ENCODE data around the gene RAD18.

The RAD18 gene

DNA sequence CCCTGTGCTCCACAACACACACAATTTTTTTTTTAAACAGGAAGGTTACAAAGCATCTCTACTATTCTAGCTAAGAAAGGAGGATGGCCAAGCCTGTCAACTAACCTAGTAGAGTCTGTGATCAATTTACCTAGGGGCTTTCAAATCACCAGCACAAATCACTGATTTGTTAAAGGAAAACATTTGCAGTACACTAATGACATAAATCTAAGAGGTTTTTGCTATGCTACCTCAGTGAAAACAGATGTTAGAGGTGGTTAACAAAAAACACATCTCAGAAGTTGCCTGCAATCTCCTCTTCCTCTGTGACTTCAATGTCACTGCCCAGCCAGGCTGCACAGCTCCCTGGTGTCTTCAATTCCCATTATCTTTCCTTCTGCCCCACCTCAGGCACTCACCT is 72.0 kb downstream of the RAD18 start:
- DNase-seq, result no peak

DNA sequence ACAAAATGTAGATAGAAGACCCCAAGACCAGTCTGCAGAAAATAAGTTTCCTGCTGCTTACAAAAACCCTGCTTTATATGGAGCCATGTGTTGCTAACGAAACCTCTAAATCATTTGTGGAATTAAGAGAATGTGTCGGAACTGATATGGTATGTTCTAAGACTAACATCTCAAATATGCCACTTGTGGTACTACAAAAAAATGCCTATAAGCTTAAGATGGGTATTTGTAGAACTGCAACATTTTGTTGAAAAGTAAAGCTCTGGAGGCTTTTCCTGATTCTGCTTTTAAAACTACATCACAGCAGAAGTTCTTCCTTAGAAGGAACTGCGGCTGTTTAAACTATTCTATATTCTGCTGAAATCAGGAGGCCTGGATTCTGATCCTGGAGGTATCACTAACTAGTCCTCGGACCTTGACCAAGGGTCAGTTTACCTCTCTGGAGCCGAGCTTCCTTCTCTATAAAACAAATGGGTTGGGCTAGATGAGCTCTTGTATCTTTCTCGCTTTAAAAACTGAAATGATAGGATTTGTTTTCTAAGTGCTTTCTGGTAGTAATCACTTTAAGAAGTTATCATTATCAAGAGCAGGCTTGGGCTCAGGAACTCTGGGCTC is 74.9 kb downstream of the RAD18 start:
- no peak for DNase-seq

DNA sequence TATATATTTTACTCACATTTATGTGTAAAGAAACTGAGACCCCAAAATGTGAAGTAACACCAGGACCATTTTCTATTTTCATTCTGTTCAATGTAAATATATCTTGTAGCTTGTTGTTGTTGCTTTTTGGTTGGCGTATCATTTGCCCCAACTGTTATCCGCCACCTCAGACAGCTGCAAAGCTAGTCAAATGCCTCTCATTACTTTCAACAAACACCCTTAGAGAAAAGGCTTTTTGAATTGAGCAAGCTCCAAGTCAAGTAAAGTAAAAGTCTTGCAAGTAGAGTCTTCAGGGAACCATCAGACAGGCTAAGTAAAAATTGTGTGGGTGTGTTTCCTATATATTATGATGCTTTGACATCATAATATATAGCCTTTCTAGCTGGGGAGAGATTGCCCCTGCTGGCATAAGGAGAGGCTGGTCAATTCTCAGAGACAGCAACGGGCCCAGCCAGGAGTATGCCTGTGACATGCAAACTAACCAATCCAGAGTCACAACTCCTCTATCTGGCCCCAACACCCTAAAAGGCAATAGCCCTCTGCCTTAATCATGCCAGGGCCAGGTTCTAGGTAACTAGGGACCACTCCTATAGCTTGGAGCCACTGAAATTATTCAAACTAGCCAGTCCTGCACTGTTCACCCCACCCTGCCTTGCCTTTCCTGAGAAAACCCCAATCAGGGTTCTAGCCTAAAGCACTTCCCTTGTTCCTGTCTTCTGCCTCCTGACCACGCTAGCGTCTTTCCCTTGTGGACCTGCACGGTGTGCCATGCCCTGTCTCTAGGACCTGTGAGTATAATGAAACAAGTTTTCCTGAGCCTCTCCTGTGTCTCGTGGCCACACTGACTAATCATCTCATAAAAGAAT is 75.6 kb downstream of the RAD18 start:
- DNase-seq, result no peak

- DNase-seq, result peak; percentile 27
Observed at GRCh38 chr3:8886546-8886945, 76.7 kb downstream of the RAD18 start.

DNA sequence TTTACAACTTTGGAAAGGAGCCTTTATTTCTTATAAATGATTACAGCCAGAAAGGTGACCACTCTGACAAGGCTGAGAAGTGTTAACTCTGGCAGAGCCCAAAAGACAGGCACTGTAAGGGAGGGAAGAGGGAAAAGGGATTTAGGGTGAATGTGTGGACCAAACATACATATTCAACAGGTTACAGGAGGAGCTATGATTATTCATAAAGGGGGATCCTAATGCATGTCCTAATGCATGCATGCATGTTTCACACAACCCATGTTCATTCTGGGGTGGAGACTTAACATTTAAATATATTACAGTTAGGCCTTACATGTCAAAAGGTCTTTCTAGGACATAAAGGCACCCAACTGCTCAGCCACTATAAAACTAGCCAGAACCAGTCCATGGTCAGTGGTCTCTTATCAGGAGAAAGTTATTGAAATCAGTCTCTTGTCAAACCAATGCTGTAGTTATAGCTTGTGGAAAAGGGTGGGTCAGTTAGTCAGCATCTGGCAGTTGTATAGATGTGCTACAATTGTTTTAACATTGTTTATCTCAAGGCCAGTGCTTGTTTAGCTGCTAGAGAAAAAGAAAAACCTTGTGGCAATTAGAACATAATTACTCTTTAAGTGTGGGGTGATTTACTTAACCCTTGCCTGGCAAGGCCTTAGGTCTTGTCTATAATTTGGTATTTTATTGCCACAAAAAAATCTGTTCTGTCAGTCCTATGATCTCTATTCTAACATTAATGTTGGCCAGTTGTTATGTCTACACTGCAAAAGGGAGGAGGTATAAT is 77.5 kb downstream of the RAD18 start:
- no peak for DNase-seq

GRCh38 chr3:8884630-8885290 is 78.5 kb downstream of the RAD18 start:
- no peak for DNase-seq

GRCh38 chr3:8882642-8883041 is 80.6 kb downstream of the RAD18 start:
- DNase-seq, result no peak

DNA sequence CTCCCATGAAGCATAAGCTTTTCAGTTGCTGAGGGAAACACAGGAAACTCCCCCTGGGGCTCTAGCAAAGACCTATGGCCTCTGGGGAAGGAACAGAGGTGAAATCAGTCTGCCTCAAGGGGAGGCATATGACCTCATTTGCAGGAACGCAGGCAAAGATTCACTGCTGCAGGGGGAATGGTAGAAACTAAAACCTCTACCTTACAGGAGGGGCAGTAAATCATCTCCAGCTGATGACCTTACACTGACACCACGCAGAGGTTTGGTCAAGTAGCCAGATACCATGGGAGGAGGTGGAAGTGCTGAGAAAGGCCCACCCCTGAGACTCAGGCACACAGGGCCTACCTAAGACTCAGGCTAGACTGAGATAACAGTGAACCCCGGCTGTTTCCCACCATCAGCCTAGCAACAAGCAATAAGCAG is 81.1 kb downstream of the RAD18 start:
- DNase-seq, result peak; percentile 31

- no peak for DNase-seq
Observed at GRCh38 chr3:8879347-8879944, 83.8 kb downstream of the RAD18 start.

- DNase-seq, result no peak
Observed at GRCh38 chr3:8875836-8876235, 87.4 kb downstream of the RAD18 start.

DNA sequence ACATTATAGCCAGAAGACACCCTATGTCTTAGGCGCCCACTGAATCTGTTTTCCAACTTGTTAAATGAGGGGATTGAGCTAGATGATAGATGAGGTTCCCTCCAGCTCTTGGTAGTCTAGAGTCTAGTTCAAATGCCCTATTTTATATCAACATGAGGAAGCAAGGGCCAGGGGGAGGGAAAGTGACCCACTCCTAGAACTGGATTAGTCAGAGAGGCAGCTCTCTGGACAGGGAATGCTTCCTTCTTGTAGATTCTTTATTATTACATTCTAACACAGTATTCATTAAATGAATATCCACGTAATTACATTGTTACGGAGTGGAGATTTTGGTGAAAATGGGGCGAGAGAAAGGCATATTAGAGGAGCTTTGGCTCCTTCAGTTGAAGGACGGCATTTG is 89.5 kb downstream of the RAD18 start:
- DNase-seq, result no peak

- DNase-seq, result peak; percentile 84
Observed at GRCh38 chr3:8872261-8872660, 91.0 kb downstream of the RAD18 start.

DNA sequence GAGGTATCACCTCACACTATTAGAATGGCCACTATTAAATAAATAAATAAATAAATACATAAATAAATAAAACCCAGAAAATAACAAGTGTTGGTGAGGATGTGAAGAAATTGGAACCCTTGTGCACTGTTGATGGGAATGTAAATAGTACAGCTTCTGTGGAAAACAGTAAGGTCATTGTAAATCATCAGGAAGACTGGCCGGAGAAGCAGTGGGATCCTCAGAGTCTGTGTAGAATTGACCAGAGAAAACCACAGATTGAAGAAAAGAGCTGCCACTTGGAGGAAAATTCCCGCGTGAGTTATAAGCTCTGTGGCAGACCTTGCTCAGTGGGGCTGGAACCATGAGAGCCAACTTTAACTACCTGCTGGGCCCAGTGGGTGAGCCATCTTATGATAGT is 92.0 kb downstream of the RAD18 start:
- no peak for DNase-seq

GRCh38 chr3:8870134-8870533 is 93.1 kb downstream of the RAD18 start:
- DNase-seq, result no peak

DNA sequence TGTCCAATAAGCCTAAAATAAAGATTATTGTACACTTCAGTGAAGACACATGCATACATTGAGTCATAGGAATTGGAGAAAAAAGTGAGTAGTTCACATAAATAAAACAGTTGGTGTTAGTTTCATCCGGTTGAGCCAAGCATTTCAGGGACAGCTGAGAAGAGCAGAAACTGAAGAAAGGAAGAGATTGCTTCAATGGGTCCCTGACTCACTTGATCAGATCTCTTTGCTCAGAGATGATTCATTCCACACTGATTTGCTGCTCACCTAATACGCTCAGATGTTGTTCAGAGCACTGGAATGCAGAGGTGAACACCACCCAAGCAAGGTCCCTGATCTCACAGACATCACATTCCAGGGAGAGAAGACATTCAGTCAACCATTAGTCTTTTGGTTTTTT is 93.7 kb downstream of the RAD18 start:
- DNase-seq, result peak; percentile 100

GRCh38 chr3:8868996-8869395 is 94.3 kb downstream of the RAD18 start:
- DNase-seq, result no peak

DNA sequence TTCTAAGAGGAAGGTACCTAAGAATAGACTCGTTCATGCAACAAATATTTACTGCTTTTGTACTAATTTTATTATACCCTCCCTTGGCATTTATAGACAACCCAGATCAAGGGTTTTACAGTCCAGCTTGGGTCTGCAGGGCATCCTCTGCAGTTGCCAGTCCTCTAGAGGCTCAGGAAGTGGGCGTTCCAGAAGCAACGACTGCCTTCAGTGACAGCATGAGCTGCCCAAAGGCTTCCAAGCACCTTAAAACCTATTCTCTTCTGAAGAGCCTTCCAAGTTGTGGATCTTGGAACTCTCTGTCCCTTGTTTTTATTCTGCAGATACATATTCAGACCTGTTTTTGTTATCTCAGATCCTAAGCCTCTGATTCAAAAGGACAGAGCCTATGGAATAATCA is 95.6 kb downstream of the RAD18 start:
- no peak for DNase-seq

GRCh38 chr3:8865697-8866096 is 97.6 kb downstream of the RAD18 start:
- no peak for DNase-seq

- peak; percentile 57 for DNase-seq
Observed at GRCh38 chr3:8864402-8865350, 98.6 kb downstream of the RAD18 start.

DNA sequence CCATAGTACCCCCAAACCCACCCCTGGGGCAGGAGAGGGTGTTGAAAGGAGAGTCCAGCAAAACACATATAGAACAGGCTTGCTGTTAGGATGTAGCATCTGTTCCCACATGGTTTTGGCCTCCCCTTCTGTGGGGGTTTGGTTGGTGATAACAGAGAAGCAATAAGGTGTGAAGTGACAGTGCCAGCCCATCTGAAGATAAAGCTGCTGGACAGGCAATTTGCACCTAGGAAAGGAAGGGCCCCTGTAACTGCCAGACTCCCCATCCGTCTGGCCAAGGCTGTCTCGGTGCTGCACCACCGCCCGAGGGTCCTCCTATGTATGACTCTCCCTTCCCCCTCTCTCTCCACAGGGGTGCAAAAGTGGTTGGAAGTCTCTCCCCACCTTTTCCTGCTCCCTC is 99.4 kb downstream of the RAD18 start:
- no peak for DNase-seq

DNA sequence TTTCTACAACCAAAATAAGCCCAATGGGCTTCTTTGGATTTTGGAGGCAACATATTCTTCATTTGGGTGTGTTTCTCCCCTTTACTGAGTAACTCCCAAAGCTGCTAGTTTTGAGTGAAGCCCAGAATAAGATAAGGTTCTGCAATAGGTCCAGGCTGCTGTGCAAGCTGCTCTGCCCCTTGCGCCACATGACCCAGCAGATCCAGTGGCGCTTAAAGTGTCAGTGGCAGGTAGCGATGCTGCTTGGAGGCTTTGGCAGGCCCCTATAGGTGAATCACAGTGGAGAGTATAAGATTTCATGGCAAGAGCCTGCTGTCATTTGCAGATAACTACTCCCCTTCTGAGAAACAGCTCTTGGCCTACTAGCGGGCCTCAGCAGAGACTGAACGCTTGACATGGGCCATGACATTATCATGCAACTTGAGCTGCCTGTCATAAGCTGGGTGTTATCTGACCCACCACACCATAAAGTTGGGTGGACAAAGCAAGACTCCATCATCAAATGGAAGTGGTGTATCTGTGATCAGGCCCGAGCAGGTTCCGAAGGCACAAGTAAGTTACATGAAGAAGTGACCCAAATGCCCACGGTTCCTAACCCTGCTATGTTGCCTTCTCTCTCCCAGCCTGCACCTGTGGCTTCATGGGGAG is 105.4 kb downstream of the RAD18 start:
- DNase-seq, result no peak

Data from kidney glomerular epithelial cell (primary cell).